NAMALWA (cell line): ENCODE measurements around the gene ATRNL1.

Experiments
- DNase-seq: peaks from one replicate; pipeline ENCODE4 v3.0.0-alpha.2; 2015; ENCODE audit warnings: low spot score

ATRNL1 gene

GRCh38 chr10:115903207-115903606 is 810.0 kb downstream of the ATRNL1 start:
- DNase-seq = no peak

DNA sequence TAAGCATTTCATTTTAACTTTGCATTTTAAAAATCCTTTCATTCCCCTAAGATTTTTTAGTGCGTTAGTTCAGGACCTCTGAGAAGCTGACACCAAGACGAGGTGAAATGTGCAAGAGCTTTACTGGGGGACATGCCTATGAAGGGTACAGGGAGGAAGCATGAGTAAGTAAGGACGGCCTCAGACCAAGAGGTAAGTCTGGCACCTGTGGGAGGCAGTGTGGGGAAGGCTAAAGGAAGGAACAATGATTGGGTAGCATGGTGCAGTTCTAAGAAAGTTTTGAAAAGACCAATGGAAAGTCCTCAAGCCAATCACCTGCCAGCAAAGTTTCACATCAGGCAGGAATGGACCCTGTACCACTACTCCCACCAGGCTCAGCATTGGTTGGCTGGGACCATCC is 810.7 kb downstream of the ATRNL1 start:
- DNase-seq = no peak

DNA sequence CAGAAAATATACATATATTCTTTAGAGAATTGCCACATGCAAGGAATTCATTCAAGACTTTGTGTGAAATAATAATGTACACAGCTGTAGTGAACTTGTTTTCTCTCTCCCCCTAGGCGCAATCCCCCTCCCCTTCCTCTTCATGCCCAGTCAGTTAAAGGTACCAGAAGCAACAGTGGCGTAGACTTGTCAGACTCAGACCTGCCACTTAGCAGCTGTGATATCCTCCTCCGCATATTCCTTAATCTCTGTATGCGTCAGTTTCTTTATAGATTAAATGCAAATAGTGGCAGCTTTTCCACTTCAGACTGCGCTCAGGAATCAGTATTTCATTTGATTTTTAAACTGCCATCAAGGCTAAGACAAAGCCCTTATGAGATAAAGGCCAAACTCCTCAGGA is 815.9 kb downstream of the ATRNL1 start:
- DNase-seq = no peak

GRCh38 chr10:115909962-115910731 is 817.0 kb downstream of the ATRNL1 start:
- DNase-seq = no peak

- no peak for DNase-seq
These were observed 821.3 kb downstream of the ATRNL1 start for GRCh38 chr10:115914475-115914874.

DNA sequence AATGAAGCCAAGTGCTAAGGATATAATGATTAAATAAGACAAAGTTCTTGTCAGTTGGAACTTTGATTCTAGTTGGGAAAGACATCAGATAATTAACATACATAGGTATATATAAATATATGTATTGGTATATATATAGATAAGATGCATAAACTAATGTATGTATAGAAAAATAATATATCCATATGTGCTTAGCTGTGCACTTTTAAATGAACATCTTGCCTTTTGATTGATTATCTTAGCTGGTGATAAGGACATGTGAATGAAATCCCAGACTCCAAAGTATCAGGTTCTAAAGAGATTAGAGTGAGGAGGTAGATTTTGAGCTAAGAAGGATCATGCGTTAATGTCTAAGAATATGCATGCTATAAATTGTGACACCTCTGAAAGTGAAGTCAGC is 822.3 kb downstream of the ATRNL1 start:
- no peak for DNase-seq

DNA sequence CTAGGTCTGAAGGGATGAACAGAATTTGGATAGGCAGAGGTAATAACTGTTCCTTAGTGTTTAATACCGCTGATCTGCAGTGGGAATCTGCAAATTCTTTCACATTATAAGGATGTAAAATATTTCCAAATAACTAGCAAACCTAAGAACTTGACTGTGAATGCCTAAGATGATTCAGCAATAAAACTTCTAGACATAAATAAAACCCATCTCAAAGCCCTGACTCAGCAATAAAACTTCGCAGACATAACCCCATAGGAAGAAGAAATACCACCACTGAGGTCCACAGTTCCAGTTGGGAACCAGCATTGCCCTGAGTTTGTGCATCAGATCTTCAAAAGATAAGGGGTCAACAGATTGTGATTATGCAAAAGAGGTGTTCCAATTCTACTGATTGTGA is 825.6 kb downstream of the ATRNL1 start:
- no peak for DNase-seq

DNA sequence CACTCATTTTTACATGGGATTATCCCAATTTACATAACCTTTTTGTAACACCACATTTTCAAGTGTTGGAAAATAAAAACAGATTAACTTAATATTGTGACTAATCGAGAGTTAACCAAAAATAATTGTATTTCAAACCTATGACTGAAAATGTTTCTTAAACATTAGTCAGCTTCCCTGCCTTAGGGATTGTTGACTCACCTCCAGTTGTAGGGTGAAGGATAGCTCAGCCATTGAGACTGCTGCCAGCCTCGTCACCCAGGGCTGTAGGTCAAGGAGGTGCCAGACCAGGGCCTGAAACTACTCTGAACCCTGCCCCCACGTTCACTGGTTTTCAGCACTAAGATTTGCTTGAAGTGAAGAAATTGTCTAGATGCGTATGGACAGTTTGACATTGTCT is 828.6 kb downstream of the ATRNL1 start:
- no peak for DNase-seq

GRCh38 chr10:115931309-115931708 is 838.1 kb downstream of the ATRNL1 start:
- no peak for DNase-seq

DNA sequence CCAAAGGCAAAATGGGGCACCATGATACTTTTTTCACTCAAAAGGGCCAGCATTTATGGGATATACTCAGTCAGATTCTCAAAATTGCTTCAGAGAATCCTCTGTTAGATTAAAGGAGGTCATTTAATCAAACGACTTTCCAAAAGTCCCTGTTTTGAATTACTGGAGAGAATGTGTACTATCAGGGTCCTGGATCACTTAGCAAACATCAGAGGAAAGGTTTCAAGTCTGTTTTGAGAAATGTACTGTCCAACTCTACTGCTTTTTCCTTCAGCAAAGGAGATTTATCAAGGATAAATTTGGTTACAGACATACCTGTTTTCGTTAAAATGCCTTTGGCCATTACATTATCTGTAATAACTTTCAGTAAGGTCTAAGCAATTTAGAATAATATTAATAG is 838.9 kb downstream of the ATRNL1 start:
- no peak for DNase-seq

DNA sequence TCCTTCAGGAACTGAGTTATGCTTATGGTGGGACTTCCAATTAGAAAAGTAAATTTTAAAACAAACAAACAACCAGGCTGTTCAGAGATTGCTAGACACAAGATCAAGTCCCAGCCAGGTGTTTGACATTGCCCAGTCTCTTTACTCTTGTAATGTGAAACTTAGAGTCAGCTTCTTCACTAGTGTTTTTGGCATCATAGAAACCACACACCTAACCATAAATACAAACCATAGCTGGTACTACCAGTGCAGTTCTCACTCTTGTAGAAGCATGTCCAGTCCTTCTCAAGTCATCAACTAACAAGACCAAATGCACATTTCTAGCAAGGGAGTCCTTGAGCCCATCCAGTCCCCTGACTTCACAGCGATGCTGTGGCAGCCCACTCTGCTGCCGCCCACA is 839.9 kb downstream of the ATRNL1 start:
- DNase-seq = no peak

DNA sequence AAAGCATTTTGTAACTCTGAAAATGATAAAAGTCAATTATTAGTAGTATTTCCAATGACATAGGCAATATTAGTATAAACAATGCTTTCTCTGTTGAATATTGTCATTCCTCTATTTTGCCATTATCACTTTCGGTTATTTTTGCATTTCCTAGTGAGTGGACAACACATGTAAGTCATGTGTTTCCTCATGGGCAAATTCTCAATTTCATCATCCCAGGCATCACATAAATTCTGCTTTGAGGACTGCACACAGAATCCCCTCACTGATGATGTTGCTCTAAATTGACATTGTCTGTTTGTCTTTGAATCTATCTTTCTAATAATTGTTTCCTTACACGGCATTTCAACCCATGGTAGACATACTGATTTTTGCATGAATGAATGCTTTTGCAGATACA is 842.6 kb downstream of the ATRNL1 start:
- no peak for DNase-seq

DNA sequence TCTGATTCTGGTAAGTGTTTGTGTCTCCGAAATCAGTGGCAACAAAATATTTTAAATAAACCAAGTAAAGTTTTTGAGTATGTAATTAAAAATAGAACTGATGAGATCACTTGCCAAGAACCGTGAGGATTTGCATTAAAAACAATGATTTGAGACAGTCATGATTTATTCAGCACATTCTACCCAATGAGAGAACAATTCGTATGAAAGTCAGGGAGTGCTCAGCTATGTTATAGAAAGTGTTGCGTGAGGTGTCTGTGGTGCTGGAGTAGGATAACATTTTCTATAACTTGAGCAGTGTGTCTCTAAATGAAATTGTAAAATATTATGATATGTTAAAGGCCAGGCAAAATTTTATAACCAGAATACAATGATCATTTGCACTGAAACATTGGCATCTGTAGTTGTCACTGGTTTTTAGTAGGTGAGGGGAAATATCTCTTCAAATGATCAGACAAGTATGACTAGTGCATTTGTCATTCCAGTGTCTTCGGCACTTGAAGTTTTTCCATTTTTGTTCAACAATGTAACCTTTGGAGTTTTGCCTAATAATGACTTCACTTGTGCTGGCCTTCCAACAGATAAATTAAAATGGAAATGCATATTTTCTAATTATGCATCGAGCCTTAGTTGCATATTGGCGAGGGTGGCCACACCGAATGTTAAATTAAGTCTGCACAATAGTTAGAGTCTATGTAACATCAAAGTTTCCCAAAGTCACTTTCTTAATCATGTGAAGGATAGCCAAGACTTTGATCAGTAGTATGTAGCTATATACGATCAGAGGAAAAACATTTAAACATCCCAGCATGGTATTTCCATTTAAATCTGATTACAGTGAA is 844.0 kb downstream of the ATRNL1 start:
- no peak for DNase-seq

- DNase-seq = no peak
These were observed 844.5 kb downstream of the ATRNL1 start for GRCh38 chr10:115937768-115938056.

GRCh38 chr10:115939101-115939854 is 846.1 kb downstream of the ATRNL1 start:
- no peak for DNase-seq

DNA sequence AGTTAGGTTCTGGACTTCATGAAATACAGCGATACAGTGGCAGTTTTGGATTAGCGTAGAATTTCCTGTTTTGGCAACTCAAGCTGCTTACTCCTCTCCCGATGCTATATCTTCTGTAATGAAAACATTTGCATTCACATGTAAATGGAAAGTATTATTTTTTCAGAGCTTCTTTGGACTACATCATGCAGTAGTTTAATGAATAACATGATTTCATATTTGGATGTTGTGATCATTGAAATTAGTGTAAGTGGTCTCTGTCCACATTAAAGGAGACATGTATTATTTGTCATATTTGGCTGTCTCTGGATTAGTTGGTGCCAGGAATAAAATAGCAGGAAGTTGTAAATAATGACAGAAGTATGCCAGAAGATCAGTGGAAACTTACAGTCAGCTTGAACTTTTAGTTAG is 848.2 kb downstream of the ATRNL1 start:
- DNase-seq = no peak

GRCh38 chr10:115942101-115942500 is 848.9 kb downstream of the ATRNL1 start:
- DNase-seq = no peak

- DNase-seq = no peak
These were observed 851.4 kb downstream of the ATRNL1 start for GRCh38 chr10:115944538-115944937.

DNA sequence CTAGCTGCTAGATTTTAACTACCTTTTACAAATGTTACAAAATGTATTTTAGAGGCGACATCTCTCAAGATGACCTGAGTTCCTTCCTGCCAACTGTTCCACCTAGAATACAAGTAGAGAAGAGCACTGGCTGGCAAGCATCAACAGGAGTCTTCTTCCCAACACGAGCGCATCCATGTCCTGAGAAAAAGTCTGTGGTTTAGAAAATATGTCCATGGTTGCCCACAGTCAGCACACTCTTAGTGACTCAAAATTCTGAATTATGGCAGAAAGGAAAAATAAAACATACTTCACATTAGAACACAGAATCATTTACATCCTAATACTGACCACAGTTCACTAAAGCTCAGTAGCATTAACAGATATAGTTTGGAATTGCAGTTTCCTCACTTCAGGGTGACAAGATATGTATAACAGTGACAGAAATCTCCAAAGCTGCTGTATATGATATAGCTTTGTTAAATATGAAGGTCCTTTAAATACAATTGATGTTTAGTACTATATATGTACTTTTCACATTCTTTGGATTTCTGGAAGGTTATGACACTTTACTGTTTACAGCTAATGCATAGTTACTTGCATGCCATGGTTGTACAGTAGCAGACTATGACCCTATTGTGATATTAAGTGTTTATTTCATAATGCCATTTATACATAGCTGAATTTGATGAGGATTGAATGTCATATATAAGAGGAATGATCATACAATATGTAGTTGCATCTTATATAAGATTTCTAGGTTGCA is 852.7 kb downstream of the ATRNL1 start:
- DNase-seq = no peak

- DNase-seq = no peak
These were observed 853.9 kb downstream of the ATRNL1 start for GRCh38 chr10:115947104-115947503.

DNA sequence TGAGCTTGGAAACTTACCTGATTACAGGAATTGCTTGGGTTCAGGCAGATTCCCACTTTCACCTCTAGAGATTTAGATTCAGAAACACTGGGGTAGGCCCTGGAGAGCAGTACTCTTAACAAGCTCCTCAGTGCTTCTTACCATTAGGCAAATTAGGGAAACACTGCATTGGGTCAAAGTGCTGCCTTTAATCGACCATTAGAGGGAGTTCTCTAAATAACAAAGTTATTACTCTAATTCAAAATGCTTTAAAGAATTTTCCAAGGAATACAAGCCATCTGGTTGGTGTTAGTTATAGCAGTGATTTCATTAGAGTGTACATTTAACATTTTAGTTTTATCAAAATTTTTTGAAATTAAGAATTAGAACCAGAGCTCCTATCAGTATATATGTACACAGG is 855.3 kb downstream of the ATRNL1 start:
- DNase-seq = peak; percentile 8

- no peak for DNase-seq
These were observed 856.2 kb downstream of the ATRNL1 start for GRCh38 chr10:115949282-115949844.
